GM11168 (cell line): Measurements from ENCODE around the gene CELA2A.

Experiments used
- in situ Hi-C: fragments of 300-500 bp; cut with MboI; formaldehyde crosslinking; loops from one replicate; pipeline ENCODE4 v1.12.0; 2022; ENCODE audit warnings: low sequenced_read_pairs; ENCODE audit not compliant: unreplicated experiment

CELA2A gene

GRCh38 chr1:15456313-15456954 is at the start of gene CELA2A:
Gene CELA2A, plus strand, starts transcription at chr1:15456732. Its CDS starts 22 bp downstream, at chr1:15456754.
- in situ Hi-C loops = no loop called here

- in situ Hi-C loops = no loop called here
Measured at GRCh38 chr1:15407580-15407979, 49.0 kb upstream of the CELA2A start.

- in situ Hi-C loops = no loop called here
Measured at GRCh38 chr1:15408890-15409387, 47.6 kb upstream of the CELA2A start.

GRCh38 chr1:15409388-15410222 is 46.9 kb upstream of the CELA2A start, which contains the start of gene EFHD2:
Gene EFHD2, plus strand, starts transcription at chr1:15409888. Its CDS starts 84 bp downstream, at chr1:15409972.
- in situ Hi-C loops = loop anchor here (10.0 kb wide), 1 partner anchor 65 kb away; no protein-coding TSS in a partner anchor

GRCh38 chr1:15410223-15410883 is 46.2 kb upstream of the CELA2A start:
- in situ Hi-C loops = loop anchor here (10.0 kb wide), 1 partner anchor 66 kb away; no protein-coding TSS in a partner anchor

GRCh38 chr1:15410884-15411245 is 45.7 kb upstream of the CELA2A start:
- in situ Hi-C loops = loop anchor here (10.0 kb wide), 1 partner anchor 66 kb away; no protein-coding TSS in a partner anchor

GRCh38 chr1:15411593-15412137 is 44.9 kb upstream of the CELA2A start:
- in situ Hi-C loops = loop anchor here (10.0 kb wide), 1 partner anchor 67 kb away; no protein-coding TSS in a partner anchor

- in situ Hi-C loops = loop anchor here (10.0 kb wide), 1 partner anchor 67 kb away; no protein-coding TSS in a partner anchor
Measured at GRCh38 chr1:15412175-15412800, 44.2 kb upstream of the CELA2A start.

- in situ Hi-C loops = loop anchor here (10.0 kb wide), 1 partner anchor 68 kb away; no protein-coding TSS in a partner anchor
Measured at GRCh38 chr1:15412843-15413242, 43.7 kb upstream of the CELA2A start.

- in situ Hi-C loops = loop anchor here (10.0 kb wide), 1 partner anchor 69 kb away; no protein-coding TSS in a partner anchor
Measured at GRCh38 chr1:15413563-15414444, 42.7 kb upstream of the CELA2A start.

- in situ Hi-C loops = loop anchor here (10.0 kb wide), 1 partner anchor 70 kb away; no protein-coding TSS in a partner anchor
Measured at GRCh38 chr1:15414445-15414983, 42.0 kb upstream of the CELA2A start.

- in situ Hi-C loops = loop anchor here (10.0 kb wide), 1 partner anchor 72 kb away; no protein-coding TSS in a partner anchor
Measured at GRCh38 chr1:15417059-15417934, 39.2 kb upstream of the CELA2A start.

- in situ Hi-C loops = loop anchor here (10.0 kb wide), 1 partner anchor 74 kb away; no protein-coding TSS in a partner anchor
Measured at GRCh38 chr1:15418806-15419515, 37.6 kb upstream of the CELA2A start.

- in situ Hi-C loops = no loop called here
Measured at GRCh38 chr1:15420853-15421465, 35.6 kb upstream of the CELA2A start.

- in situ Hi-C loops = no loop called here
Measured at GRCh38 chr1:15422871-15423270, 33.7 kb upstream of the CELA2A start.
